Kidney epithelial cell (primary cell): Measurements from ENCODE around the gene NUDT4B. TPM values are rescaled to one million over a fixed set of nuclear protein-coding genes. Genes with fewer than 3 reads are reported as not detected.

Experiments used
- total RNA-seq: library from RNA; depleted of rRNA; stranded (reverse); fragments of >200 nt; gene quantifications from 2 replicates; pipeline ENCODE4 v1.2.3, GENCODE V29; 2015

NUDT4B gene
- total RNA-seq, 1 donor from 2014 or later, result 30.9 TPM

Other genes with a start within 250 kb of the NUDT4B start
- gene NBPF14, start 152.8 kb upstream of the NUDT4B start, total RNA-seq, result 26.3 and 26.7 TPM in 2 replicates
- gene PDE4DIP, start 95.7 kb downstream of the NUDT4B start, total RNA-seq, result 16.0 and 16.8 TPM in 2 replicates